Measurements from ENCODE around the gene ANO9. TPM values are rescaled to one million over a fixed set of nuclear protein-coding genes. Genes with fewer than 3 reads are reported as not detected.

The ANO9 gene
- total and polyA plus RNA-seq, 2 donors (not counting 1 experiment from before 2014, with no cell fraction given), result not detected

GRCh38 chr11:405954-406795, 35.6 kb downstream of the ANO9 start:
- peak overlapping the region; percentile 71 for H3K4me2 ChIP-seq (ENCODE audit: extremely low read depth, insufficient read depth, low read length)
- no peak overlapping the region for H3K27ac ChIP-seq (ENCODE audit: insufficient read depth, low read length)
- peak overlapping the region; percentile 53 for H2AFZ ChIP-seq (ENCODE audit: low read length)
- H3K9me3 ChIP-seq (ENCODE audit: control insufficient read depth, insufficient read depth, low read depth, low read length), result no peaks in the 10 kb centered on the region
- no peaks in the 10 kb centered on the region for H4K20me1 ChIP-seq (ENCODE audit: control insufficient read depth, extremely low read depth, insufficient read depth, low read length)
- no peak for DNase-seq (ENCODE audit: low read depth in 2 of 2)
- peak overlapping the region; percentile 63 for H3K9ac ChIP-seq (ENCODE audit: insufficient read depth, low read length)
- TF ChIP-seq EZH2 (IDR thresholded peaks at IDR 0.05; ENCODE audit: low read length, missing control alignments), result no peak
- no peak for TF ChIP-seq CTCF (conservative IDR thresholded peaks at IDR 0.05 in 1 of 2, IDR thresholded peaks at IDR 0.05 in 1 of 2; ENCODE audit: low read depth in 1 of 2, low read length in 2 of 2)
- no peaks in the 10 kb centered on the region for H3K27me3 ChIP-seq (ENCODE audit: control insufficient read depth, insufficient read depth, low read length)
- H3K79me2 ChIP-seq (ENCODE audit: control insufficient read depth, insufficient read depth, low read length), result no peaks in the 10 kb centered on the region
- H3K4me3 ChIP-seq (replicated peaks in 1 of 4; ENCODE audit: control extremely low read depth in 1 of 4, insufficient read depth in 1 of 4, low read depth in 3 of 4, low read length in 4 of 4), result peak overlapping the region in 3 of 4 experiments; percentile 47 to 67 (median 52)
- no peaks in the 10 kb centered on the region for H3K36me3 ChIP-seq (ENCODE audit: control insufficient read depth, insufficient read depth, low read length)
- no peaks in the 10 kb centered on the region for H3K4me1 ChIP-seq (ENCODE audit: control insufficient read depth, extremely low read depth, insufficient read depth, low read length)

- DNase-seq (ENCODE audit: low read depth in 2 of 2), result peak in 1 of 2 donors; percentile 29
- Histone ChIP-seq H3K79me2 (ENCODE audit: control insufficient read depth, insufficient read depth, low read length) (no peaks in the 10 kb centered on the region), H3K36me3 (ENCODE audit: control insufficient read depth, insufficient read depth, low read length) (no peaks in the 10 kb centered on the region), H3K9ac (ENCODE audit: insufficient read depth, low read length) (no peak overlapping the region), H3K27ac (ENCODE audit: insufficient read depth, low read length) (no peak overlapping the region), H3K27me3 (ENCODE audit: control insufficient read depth, insufficient read depth, low read length) (no peaks in the 10 kb centered on the region), H3K4me3 (replicated peaks in 1 of 4; ENCODE audit: control extremely low read depth in 1 of 4, insufficient read depth in 1 of 4, low read depth in 3 of 4, low read length in 4 of 4) (peak overlapping the region in 1 of 4 experiments; percentile 67), H3K4me2 (ENCODE audit: extremely low read depth, insufficient read depth, low read length) (no peak overlapping the region), H3K9me3 (ENCODE audit: control insufficient read depth, insufficient read depth, low read depth, low read length) (no peaks in the 10 kb centered on the region), H3K4me1 (ENCODE audit: control insufficient read depth, extremely low read depth, insufficient read depth, low read length) (no peaks in the 10 kb centered on the region), H4K20me1 (ENCODE audit: control insufficient read depth, extremely low read depth, insufficient read depth, low read length) (no peaks in the 10 kb centered on the region), H2AFZ (ENCODE audit: low read length) (no peak overlapping the region)
- peak in 1 of 2 donors; percentile 3 for TF ChIP-seq CTCF (conservative IDR thresholded peaks at IDR 0.05 in 1 of 2, IDR thresholded peaks at IDR 0.05 in 1 of 2; ENCODE audit: low read depth in 1 of 2, low read length in 2 of 2)
- TF ChIP-seq EZH2 (IDR thresholded peaks at IDR 0.05; ENCODE audit: low read length, missing control alignments), result no peak
Observed at GRCh38 chr11:405323-405953, 36.4 kb downstream of the ANO9 start.

GRCh38 chr11:404551-405264, 37.1 kb downstream of the ANO9 start:
- Histone ChIP-seq H3K9ac (ENCODE audit: insufficient read depth, low read length) (no peak overlapping the region), H3K4me1 (ENCODE audit: control insufficient read depth, extremely low read depth, insufficient read depth, low read length) (no peaks in the 10 kb centered on the region), H3K4me3 (replicated peaks in 1 of 4; ENCODE audit: control extremely low read depth in 1 of 4, insufficient read depth in 1 of 4, low read depth in 3 of 4, low read length in 4 of 4) (no peak overlapping the region), H3K4me2 (ENCODE audit: extremely low read depth, insufficient read depth, low read length) (no peak overlapping the region), H3K36me3 (ENCODE audit: control insufficient read depth, insufficient read depth, low read length) (no peaks in the 10 kb centered on the region), H4K20me1 (ENCODE audit: control insufficient read depth, extremely low read depth, insufficient read depth, low read length) (no peaks in the 10 kb centered on the region), H3K27me3 (ENCODE audit: control insufficient read depth, insufficient read depth, low read length) (no peaks in the 10 kb centered on the region), H3K79me2 (ENCODE audit: control insufficient read depth, insufficient read depth, low read length) (no peaks in the 10 kb centered on the region), H3K9me3 (ENCODE audit: control insufficient read depth, insufficient read depth, low read depth, low read length) (no peaks in the 10 kb centered on the region), H2AFZ (ENCODE audit: low read length) (no peak overlapping the region), H3K27ac (ENCODE audit: insufficient read depth, low read length) (no peak overlapping the region)
- no peak for DNase-seq (ENCODE audit: low read depth in 2 of 2)
- TF ChIP-seq CTCF (conservative IDR thresholded peaks at IDR 0.05 in 1 of 2, IDR thresholded peaks at IDR 0.05 in 1 of 2; ENCODE audit: low read depth in 1 of 2, low read length in 2 of 2), result no peak
- no peak for TF ChIP-seq EZH2 (IDR thresholded peaks at IDR 0.05; ENCODE audit: low read length, missing control alignments)

Data from fibroblast of lung (primary cell).